Ovary (tissue), 3 donors: ENCODE results near the gene HOXB2.

Source experiments
- EP300 ChIP-seq: sonication (generic); formaldehyde crosslinking; IDR thresholded peaks from one replicate; pipeline ENCODE4 v1.6.1; 2017; ENCODE audit warnings: antibody characterized with exemption
- TF ChIP-seq, protein P1 (sequence below), 3 donors: fragments of 450-650 bp in 2 of 3; fragments of 200-600 bp in 1 of 3; IDR thresholded peaks; one replicate each; pipeline versions ENCODE4 v1.5.1 to v1.8.0; 2016 to 2022; ENCODE audit warnings: antibody characterized with exemption in 3 of 3, mild to moderate bottlenecking in 1 of 3
- donor health status: DM: no; HTN: no; CAD: no.

DNA sequence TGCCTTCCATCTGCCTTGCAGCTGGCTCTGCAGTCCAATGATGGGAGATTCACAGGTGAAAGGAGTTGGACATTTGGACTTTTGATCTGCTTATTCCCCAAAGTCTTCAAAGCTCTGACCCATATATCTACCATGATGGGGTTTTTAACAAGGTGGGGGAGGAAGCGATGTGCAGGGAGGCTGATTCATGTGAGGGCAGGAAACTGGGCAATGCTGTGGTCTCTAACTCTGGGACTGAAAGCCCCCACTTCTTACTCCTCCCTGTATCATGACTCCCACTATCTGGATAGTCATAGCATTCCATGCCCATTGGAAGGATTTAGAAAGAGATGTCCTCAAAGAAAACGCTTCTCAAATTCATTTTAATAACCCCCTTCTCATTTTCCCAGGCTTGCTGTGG is 30.4 kb downstream of the HOXB2 start:
- no peak for TF ChIP-seq EP300
- TF ChIP-seq, protein P1, sequence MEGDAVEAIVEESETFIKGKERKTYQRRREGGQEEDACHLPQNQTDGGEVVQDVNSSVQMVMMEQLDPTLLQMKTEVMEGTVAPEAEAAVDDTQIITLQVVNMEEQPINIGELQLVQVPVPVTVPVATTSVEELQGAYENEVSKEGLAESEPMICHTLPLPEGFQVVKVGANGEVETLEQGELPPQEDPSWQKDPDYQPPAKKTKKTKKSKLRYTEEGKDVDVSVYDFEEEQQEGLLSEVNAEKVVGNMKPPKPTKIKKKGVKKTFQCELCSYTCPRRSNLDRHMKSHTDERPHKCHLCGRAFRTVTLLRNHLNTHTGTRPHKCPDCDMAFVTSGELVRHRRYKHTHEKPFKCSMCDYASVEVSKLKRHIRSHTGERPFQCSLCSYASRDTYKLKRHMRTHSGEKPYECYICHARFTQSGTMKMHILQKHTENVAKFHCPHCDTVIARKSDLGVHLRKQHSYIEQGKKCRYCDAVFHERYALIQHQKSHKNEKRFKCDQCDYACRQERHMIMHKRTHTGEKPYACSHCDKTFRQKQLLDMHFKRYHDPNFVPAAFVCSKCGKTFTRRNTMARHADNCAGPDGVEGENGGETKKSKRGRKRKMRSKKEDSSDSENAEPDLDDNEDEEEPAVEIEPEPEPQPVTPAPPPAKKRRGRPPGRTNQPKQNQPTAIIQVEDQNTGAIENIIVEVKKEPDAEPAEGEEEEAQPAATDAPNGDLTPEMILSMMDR (IDR thresholded peaks at IDR 0.05), result no peak
